ENCODE measurements around the gene ZNF892. TPM values are rescaled to one million over a fixed set of nuclear protein-coding genes. Genes with fewer than 3 reads are reported as not detected.
"Not testable (repeated sequence)": the region's sequence is repeated elsewhere in the genome, so short reads cannot be mapped to it uniquely, and the experiment has no call there.

Gene ZNF892
- polyA plus RNA-seq, 1 experiment: 1.6 TPM

DNA sequence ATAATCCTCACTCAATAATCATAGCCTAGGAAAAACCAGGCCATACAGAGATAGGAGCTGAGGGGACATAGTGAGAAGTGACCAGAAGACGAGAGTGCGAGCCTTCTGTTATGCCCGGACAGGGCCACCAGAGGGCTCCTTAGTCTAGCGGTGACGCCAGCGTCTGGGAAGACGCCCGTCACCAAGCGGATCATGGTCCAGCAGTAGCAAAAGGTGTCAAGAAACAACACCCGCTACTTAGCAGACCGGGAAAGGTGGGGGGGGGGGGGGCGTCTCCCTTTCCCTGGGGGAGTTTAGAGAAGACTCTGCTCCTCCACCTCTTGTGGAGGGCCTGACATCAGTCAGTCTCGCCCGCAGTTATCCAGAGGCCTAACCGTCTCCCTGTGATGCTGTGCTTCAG is 14.4 kb upstream of the ZNF892 start:
- H3K4me3 ChIP-seq (ENCODE audit: low read depth, low read length); POLR2A ChIA-PET; H3K27ac ChIP-seq (ENCODE audit: low read depth, low read length); DNase-seq (ENCODE audit: low read depth, low spot score); H3K9me3 ChIP-seq (ENCODE audit: control insufficient read depth, insufficient read depth, low read length); H3K27me3 ChIP-seq (ENCODE audit: control insufficient read depth, insufficient read depth, low read length): not testable (repeated sequence)
- CTCF ChIA-PET: interaction anchor here (1.0 kb wide), 1 partner anchor 13 kb away, joined by 3 read pairs; no protein-coding TSS in a partner anchor
- TF ChIP-seq CTCF (IDR thresholded peaks at IDR 0.05; ENCODE audit: low read depth, low read length): peak; percentile 50

DNA sequence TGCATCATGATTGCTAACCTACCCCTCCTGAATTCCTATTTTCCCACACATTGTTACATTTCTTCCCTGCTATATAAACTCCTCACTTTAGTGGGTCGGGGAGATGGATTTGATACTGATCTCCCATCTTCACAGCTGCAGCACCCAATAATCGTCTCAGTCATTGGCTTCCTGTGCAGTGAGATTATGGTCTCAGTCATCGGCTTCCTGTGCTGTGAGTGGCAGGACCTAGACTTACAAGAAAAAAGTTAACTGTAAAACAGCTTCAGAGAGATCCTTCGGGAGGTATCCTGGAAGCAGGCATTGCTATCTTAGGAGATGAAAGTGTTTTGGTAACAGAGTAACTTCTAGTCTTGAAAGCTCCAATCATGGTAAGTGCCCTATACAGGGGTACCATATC is 3.4 kb upstream of the ZNF892 start:
- ChIA-PET POLR2A (no interaction called here), CTCF (no interaction called here)
- Histone ChIP-seq H3K4me3 (ENCODE audit: low read depth, low read length) (no peak overlapping the region), H3K27ac (ENCODE audit: low read depth, low read length) (no peak overlapping the region), H3K27me3 (ENCODE audit: control insufficient read depth, insufficient read depth, low read length) (peaks cover 2% of the 10 kb centered on the region), H3K9me3 (ENCODE audit: control insufficient read depth, insufficient read depth, low read length) (peaks cover 9% of the 10 kb centered on the region)
- TF ChIP-seq CTCF (IDR thresholded peaks at IDR 0.05; ENCODE audit: low read depth, low read length): no peak
- DNase-seq (ENCODE audit: low read depth, low spot score): no peak

GRCh38 chr2:95204396-95204795 is 2.9 kb upstream of the ZNF892 start:
- DNase-seq (ENCODE audit: low read depth, low spot score): no peak
- Histone ChIP-seq H3K4me3 (ENCODE audit: low read depth, low read length) (no peak overlapping the region), H3K27ac (ENCODE audit: low read depth, low read length) (no peak overlapping the region), H3K9me3 (ENCODE audit: control insufficient read depth, insufficient read depth, low read length) (peaks cover 14% of the 10 kb centered on the region), H3K27me3 (ENCODE audit: control insufficient read depth, insufficient read depth, low read length) (peaks cover 2% of the 10 kb centered on the region)
- CTCF ChIA-PET: no interaction called here
- no peak for TF ChIP-seq CTCF (IDR thresholded peaks at IDR 0.05; ENCODE audit: low read depth, low read length)
- POLR2A ChIA-PET: no interaction called here

GRCh38 chr2:95206096-95206495 is 1.2 kb upstream of the ZNF892 start:
- H3K27ac ChIP-seq (ENCODE audit: low read depth, low read length): no peak overlapping the region
- ChIA-PET POLR2A (no interaction called here), CTCF (interaction anchor here (1.2 to 1.4 kb wide), 2 partner anchors 14 to 183 kb away, joined by 3 read pairs; no protein-coding TSS in a partner anchor)
- TF ChIP-seq CTCF (IDR thresholded peaks at IDR 0.05; ENCODE audit: low read depth, low read length): no peak
- peaks cover 21% of the 10 kb centered on the region for H3K9me3 ChIP-seq (ENCODE audit: control insufficient read depth, insufficient read depth, low read length)
- no peak overlapping the region for H3K4me3 ChIP-seq (ENCODE audit: low read depth, low read length)
- peaks cover 2% of the 10 kb centered on the region for H3K27me3 ChIP-seq (ENCODE audit: control insufficient read depth, insufficient read depth, low read length)
- no peak for DNase-seq (ENCODE audit: low read depth, low spot score)

- H3K27me3 ChIP-seq (ENCODE audit: control insufficient read depth, insufficient read depth, low read length): peaks cover 2% of the 10 kb centered on the region
- POLR2A ChIA-PET: no interaction called here
- DNase-seq (ENCODE audit: low read depth, low spot score): no peak
- peaks cover 29% of the 10 kb centered on the region for H3K9me3 ChIP-seq (ENCODE audit: control insufficient read depth, insufficient read depth, low read length)
- TF ChIP-seq CTCF (IDR thresholded peaks at IDR 0.05; ENCODE audit: low read depth, low read length): no peak
- peak overlapping the region; percentile 79 for H3K4me3 ChIP-seq (ENCODE audit: low read depth, low read length)
- no peak overlapping the region for H3K27ac ChIP-seq (ENCODE audit: low read depth, low read length)
- CTCF ChIA-PET: no interaction called here
Observed at GRCh38 chr2:95208106-95208505, 785 bp downstream of the ZNF892 start.

Data from AG04450 (cell line).